ENCODE measurements around the gene MGAT3.

Gene MGAT3

DNA sequence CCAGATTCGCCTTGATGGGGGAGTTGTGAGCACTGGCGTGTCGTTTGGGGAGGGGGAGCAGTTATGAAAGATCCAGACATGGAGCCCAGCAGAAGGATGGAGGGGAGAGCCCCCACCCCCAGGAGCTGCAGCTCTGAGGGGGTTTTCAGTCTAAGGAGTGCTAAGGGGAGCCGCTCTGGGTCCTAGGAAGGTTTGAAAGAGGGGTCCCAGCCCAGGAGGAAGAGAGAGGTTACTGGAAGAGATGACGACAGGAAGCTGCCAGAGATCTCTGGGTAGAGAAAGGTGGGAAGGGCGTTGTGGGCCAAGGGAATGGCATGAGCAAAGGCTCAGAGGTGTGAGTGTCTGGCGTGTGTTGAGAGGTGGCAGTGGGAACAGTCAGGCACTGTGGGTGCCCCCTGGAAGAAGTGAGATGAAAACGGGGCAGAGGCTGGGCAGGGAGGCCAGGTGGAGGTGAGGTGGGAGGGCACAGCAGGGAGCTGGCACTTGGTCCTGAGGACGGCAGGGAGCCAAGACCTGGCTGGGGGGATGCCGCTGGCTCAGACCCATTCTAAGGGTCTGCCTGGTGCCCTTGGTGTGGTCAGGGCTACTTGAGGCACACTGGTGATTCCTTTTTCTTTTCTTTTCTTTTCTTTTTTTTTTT lies 1.8 kb downstream of the MGAT3 start:
- H3K27me3 ChIP-seq (ENCODE audit: control insufficient read depth, insufficient read depth, low read length): peaks cover 7% of the 10 kb centered on the region
- H3K4me3 ChIP-seq (ENCODE audit: low read length): peak overlapping the region; percentile 50
- H3K4me1 ChIP-seq (ENCODE audit: control insufficient read depth, insufficient read depth, low read length): no peaks in the 10 kb centered on the region
- no peak overlapping the region for H3K27ac ChIP-seq (ENCODE audit: low read depth, low read length)
- no peak overlapping the region for H3K9ac ChIP-seq (ENCODE audit: low read length)
- H3K36me3 ChIP-seq (ENCODE audit: control insufficient read depth, insufficient read depth, low read length): no peaks in the 10 kb centered on the region

DNA sequence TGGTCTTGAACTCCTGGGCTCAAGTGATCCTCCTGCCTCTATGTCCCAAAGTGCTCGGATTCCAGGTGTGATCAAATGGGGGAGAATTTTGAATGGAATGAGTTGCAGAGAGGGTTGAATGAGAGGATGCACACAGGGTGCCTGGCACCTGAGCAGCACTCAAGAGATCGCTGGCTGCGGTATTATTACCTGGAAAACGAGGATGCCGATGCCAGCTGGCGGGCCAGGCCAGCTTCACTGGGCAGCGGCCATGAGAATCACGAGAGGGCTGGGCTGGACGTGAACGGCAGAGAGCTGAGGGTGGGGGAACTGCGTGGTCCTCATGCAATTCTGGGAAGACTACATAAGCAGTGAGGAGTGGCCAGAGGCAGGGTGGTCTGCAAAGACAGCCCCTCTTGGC lies 2.9 kb downstream of the MGAT3 start:
- Histone ChIP-seq H3K27ac (ENCODE audit: low read depth, low read length) (no peak overlapping the region), H3K36me3 (ENCODE audit: control insufficient read depth, insufficient read depth, low read length) (no peaks in the 10 kb centered on the region), H3K4me1 (ENCODE audit: control insufficient read depth, insufficient read depth, low read length) (no peaks in the 10 kb centered on the region), H3K27me3 (ENCODE audit: control insufficient read depth, insufficient read depth, low read length) (peaks cover 7% of the 10 kb centered on the region), H3K9ac (ENCODE audit: low read length) (no peak overlapping the region), H3K4me3 (ENCODE audit: low read length) (no peak overlapping the region)

DNA sequence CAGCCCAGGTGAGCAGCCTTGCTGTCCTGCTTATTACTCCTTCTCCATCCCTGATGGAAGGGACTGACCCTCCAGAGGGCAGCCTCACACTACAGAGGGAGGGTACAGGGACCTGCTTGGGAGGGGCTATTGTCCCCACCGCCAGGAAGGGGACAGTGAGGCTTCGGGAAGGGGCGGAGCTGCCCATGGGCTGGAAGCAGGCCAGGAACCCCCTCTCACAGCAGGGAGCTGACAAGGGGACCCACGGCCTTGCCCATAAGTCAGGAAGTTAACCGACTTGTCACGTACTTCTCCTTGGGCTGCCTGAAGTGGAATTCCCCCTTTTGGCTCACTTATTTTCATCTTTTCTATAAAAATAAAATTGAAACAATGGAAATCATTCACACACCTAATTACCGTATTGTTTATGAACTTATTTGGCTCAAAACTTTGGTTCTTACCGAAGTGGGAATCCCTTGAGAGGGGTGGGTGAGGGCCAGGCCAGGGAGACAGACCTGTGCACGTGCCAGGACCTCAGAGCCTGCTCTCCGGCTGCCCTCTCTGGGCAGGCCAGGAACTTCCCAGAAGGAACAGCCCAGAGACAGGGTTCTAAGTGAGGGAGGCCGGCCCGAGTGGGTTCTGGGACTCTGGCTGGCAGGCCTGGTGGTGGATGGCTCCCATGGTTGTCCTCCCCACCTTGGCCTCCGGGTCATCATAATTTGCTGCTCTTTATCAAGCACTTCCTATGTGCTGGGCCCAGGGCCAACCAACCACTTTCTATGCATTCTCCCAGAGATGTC lies 5.8 kb downstream of the MGAT3 start:
- H3K4me1 ChIP-seq (ENCODE audit: control insufficient read depth, insufficient read depth, low read length): no peaks in the 10 kb centered on the region
- H3K4me3 ChIP-seq (ENCODE audit: low read length): no peak overlapping the region
- no peak overlapping the region for H3K27ac ChIP-seq (ENCODE audit: low read depth, low read length)
- peaks cover 7% of the 10 kb centered on the region for H3K27me3 ChIP-seq (ENCODE audit: control insufficient read depth, insufficient read depth, low read length)
- H3K36me3 ChIP-seq (ENCODE audit: control insufficient read depth, insufficient read depth, low read length): no peaks in the 10 kb centered on the region
- no peak overlapping the region for H3K9ac ChIP-seq (ENCODE audit: low read length)

DNA sequence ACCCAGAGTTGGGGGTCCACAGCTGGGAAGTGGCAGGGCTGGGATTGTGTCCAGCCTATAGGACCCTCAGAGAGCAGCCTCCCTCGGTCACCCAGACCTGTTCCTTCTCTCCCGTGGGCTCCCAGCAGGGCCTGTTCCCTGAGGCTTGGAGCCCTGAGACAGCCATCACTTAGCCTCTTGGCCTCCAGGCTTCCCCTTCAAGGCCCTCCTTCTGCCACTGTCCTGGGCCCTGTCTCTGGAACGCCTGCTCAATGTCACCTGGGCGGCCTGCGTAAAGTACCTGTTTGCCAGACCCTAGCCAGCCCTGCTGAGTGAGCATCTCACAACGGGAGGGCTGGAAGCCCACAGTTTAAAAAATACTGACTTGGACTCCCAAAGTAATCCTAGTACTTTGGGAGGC lies 6.5 kb downstream of the MGAT3 start:
- no peaks in the 10 kb centered on the region for H3K36me3 ChIP-seq (ENCODE audit: control insufficient read depth, insufficient read depth, low read length)
- no peaks in the 10 kb centered on the region for H3K4me1 ChIP-seq (ENCODE audit: control insufficient read depth, insufficient read depth, low read length)
- H3K27me3 ChIP-seq (ENCODE audit: control insufficient read depth, insufficient read depth, low read length): peaks cover 7% of the 10 kb centered on the region
- no peak overlapping the region for H3K4me3 ChIP-seq (ENCODE audit: low read length)
- no peak overlapping the region for H3K9ac ChIP-seq (ENCODE audit: low read length)
- H3K27ac ChIP-seq (ENCODE audit: low read depth, low read length): no peak overlapping the region

DNA sequence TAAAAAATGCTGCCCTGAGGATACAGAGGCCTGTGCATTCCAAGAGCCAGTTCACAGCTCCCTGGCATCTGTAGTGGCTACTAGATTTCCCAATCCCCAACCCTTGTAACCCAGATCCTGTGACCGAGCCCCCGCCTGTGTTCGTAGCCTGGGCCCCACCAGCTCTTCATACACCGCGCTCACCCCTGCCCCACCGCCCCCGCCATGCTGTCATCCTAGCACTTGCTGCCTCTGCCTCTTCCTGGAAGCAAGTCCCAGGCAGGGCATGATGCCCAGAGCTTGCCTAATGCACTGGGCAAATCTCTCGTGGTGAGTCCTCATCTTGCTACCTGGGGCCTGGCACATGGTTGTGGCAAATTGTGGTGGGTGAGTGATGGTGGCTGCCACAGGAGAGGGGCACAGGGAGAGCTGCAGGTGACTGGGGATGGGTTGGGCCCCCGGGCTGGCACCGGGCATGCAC lies 7.1 kb downstream of the MGAT3 start:
- Histone ChIP-seq H3K27me3 (ENCODE audit: control insufficient read depth, insufficient read depth, low read length) (peaks cover under 1% of the 10 kb centered on the region), H3K4me1 (ENCODE audit: control insufficient read depth, insufficient read depth, low read length) (no peaks in the 10 kb centered on the region), H3K36me3 (ENCODE audit: control insufficient read depth, insufficient read depth, low read length) (no peaks in the 10 kb centered on the region), H3K27ac (ENCODE audit: low read depth, low read length) (no peak overlapping the region), H3K9ac (ENCODE audit: low read length) (no peak overlapping the region), H3K4me3 (ENCODE audit: low read length) (no peak overlapping the region)

DNA sequence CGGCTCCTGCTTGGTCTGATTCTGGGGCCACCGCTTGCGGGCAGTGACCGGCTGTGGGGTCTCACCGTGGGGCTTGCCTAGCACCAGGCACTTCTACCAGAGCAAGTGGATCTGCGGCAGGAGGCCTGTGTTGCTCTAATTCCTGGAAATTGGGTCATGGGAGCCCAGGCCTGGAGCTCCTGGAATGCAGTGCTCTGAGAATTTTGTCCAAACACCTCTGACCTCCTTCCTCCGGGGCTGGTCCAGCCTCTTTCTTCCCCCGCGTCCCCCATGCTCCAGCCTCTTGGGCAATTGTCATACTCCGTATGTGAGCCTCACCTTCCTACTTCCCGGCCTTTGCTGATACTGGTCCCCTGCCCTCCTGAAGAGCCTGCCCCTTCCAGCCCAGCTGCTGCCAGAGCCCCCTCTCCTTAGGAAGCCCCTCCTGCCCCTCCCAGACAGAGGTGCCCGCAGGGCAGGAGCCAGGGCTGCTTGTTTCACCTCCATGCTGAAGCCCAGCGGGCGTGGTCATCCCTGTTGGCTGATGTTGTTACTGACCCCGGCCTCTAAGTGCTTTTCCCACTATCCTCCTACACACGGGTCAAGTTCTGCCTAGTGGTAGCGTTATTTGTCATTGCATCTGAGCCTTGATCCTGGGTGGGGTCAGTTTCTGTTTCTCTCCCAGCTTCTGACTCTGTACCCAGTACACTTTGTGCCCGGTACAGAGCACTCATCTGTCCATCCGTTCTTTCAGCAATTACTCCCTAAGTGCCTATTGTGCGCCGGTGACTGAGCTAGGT lies 9.6 kb downstream of the MGAT3 start:
- Histone ChIP-seq H3K36me3 (ENCODE audit: control insufficient read depth, insufficient read depth, low read length) (no peaks in the 10 kb centered on the region), H3K4me3 (ENCODE audit: low read length) (no peak overlapping the region), H3K27ac (ENCODE audit: low read depth, low read length) (no peak overlapping the region), H3K27me3 (ENCODE audit: control insufficient read depth, insufficient read depth, low read length) (peaks cover 4% of the 10 kb centered on the region), H3K9ac (ENCODE audit: low read length) (no peak overlapping the region), H3K4me1 (ENCODE audit: control insufficient read depth, insufficient read depth, low read length) (no peaks in the 10 kb centered on the region)

DNA sequence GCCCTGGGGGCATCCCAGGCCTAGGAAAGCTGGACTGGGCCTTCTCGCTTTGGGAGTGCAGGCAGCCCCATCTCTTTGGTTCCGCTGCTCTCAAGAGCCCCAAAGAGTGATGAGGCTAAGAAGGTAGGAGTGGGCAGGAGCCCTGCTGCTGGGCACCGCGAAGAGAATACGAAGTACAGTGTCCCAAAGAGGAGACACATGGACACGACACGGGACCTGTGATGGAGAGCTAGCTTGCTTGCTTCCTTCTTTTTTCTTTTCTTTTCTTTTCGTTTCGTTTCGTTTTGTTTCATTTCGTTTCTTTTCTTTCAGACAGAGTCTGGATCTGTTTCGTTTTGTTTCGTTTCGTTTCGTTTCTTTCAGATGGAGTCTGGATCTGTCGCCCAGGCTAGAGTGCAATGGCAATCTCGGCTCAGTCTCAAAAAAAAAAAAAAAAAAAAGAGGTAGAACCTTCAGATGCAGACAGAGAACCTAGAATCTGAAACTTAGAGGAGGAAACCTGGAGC lies 10.6 kb downstream of the MGAT3 start:
- no peak overlapping the region for H3K4me3 ChIP-seq (ENCODE audit: low read length)
- H3K27me3 ChIP-seq (ENCODE audit: control insufficient read depth, insufficient read depth, low read length): peaks cover 4% of the 10 kb centered on the region
- no peak overlapping the region for H3K9ac ChIP-seq (ENCODE audit: low read length)
- no peaks in the 10 kb centered on the region for H3K4me1 ChIP-seq (ENCODE audit: control insufficient read depth, insufficient read depth, low read length)
- no peaks in the 10 kb centered on the region for H3K36me3 ChIP-seq (ENCODE audit: control insufficient read depth, insufficient read depth, low read length)
- no peak overlapping the region for H3K27ac ChIP-seq (ENCODE audit: low read depth, low read length)

DNA sequence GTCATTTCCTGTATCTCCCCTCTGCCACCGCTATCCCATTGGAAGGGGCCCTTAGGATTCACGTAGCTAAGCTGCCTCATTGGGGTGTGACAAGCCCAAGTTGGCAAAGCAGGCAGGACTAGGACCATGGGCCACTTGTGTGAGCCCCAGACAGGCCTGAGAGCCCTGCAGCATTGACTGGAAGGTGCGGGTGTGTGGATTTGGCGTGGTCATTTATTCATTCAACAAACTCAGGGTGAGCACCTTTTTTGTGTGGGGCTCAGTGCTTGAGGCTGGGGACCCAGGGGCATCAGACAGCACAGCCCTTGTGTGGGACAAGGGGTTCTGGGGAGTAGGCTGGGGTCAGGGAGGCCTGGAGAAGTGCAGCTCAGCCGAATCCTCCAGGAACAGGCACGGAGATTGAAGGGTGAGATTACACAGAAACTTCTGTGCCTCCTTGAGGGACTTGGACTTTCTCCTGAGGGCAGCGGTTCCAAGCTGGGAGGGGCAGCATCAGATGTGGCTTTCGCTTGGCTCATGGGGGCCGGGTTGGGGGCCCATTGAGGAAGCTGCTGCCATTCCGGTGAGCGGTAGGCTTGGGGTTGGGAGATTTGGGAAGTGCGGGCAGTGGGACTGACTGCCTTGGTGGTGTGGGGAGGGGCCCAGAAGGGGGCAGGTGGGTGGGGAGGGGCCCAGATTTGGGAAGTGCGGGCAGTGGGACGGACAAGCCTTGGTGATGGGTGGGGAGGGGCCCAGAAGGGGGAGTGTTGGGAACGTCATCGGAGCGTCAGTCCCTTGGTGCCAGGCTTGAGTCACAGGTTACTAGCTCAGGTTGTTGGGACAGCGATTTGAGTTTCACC lies 11.9 kb downstream of the MGAT3 start:
- no peaks in the 10 kb centered on the region for H3K4me1 ChIP-seq (ENCODE audit: control insufficient read depth, insufficient read depth, low read length)
- no peak overlapping the region for H3K27ac ChIP-seq (ENCODE audit: low read depth, low read length)
- H3K9ac ChIP-seq (ENCODE audit: low read length): no peak overlapping the region
- no peaks in the 10 kb centered on the region for H3K36me3 ChIP-seq (ENCODE audit: control insufficient read depth, insufficient read depth, low read length)
- no peak overlapping the region for H3K4me3 ChIP-seq (ENCODE audit: low read length)
- peaks cover 4% of the 10 kb centered on the region for H3K27me3 ChIP-seq (ENCODE audit: control insufficient read depth, insufficient read depth, low read length)

DNA sequence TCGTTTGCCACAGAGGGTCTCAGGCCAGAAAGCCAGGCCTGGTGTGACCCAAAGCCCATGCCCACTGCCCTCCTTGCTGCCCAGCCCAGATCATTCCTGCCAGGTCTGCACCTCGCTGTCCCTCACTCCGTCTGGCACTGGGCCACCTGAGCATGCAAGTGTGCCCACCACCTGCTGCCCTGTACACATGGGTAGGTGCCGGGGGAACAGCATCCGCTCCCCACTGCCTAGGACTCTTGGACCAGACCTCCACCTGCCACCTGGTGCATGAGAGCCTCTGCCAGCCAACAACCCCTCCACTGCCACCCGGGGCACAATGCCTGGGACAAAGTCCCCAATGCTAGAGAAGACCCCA lies 12.5 kb downstream of the MGAT3 start:
- H3K36me3 ChIP-seq (ENCODE audit: control insufficient read depth, insufficient read depth, low read length): no peaks in the 10 kb centered on the region
- H3K4me3 ChIP-seq (ENCODE audit: low read length): no peak overlapping the region
- peaks cover 4% of the 10 kb centered on the region for H3K27me3 ChIP-seq (ENCODE audit: control insufficient read depth, insufficient read depth, low read length)
- no peak overlapping the region for H3K27ac ChIP-seq (ENCODE audit: low read depth, low read length)
- no peak overlapping the region for H3K9ac ChIP-seq (ENCODE audit: low read length)
- H3K4me1 ChIP-seq (ENCODE audit: control insufficient read depth, insufficient read depth, low read length): no peaks in the 10 kb centered on the region

DNA sequence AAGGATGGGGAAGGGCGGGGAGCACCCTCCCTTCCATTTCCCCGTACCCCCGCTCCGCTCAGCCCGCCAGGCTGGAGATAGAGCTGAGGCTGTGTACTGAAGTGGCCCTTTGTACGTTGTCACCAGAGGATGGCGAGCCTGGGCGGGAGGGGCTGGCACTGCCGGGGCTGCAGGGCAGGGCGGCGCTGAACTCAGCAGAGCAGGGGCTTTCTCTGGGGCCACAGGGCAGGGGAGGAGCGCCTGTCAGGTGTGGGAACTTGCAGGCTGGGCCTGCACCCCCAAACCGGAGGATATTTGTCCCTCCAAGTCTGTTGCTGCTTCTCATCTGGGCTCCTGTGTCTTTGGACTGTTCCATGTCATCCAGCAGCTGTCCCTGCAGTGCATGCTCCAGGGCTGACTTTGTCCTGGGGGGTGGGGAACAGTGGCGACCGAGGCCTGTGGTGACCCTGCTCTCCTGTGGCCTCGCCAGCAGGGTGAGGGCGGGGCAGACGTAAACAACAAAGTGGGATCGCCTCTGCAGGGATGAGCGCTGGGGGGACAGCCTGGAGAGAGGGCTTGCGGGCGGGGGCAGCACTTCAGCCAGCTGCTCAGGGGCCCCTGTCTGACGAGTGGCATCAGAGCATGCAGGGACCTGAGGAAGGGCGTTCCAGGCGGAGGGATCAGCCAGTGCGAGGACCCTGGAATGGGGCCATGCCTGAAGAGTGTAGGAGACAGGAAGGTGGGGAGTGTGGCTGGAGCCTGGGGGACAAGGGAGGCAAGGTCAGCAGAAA lies 13.1 kb downstream of the MGAT3 start:
- Histone ChIP-seq H3K27me3 (ENCODE audit: control insufficient read depth, insufficient read depth, low read length) (peaks cover 4% of the 10 kb centered on the region), H3K4me1 (ENCODE audit: control insufficient read depth, insufficient read depth, low read length) (no peaks in the 10 kb centered on the region), H3K9ac (ENCODE audit: low read length) (no peak overlapping the region), H3K4me3 (ENCODE audit: low read length) (no peak overlapping the region), H3K36me3 (ENCODE audit: control insufficient read depth, insufficient read depth, low read length) (no peaks in the 10 kb centered on the region), H3K27ac (ENCODE audit: low read depth, low read length) (no peak overlapping the region)

DNA sequence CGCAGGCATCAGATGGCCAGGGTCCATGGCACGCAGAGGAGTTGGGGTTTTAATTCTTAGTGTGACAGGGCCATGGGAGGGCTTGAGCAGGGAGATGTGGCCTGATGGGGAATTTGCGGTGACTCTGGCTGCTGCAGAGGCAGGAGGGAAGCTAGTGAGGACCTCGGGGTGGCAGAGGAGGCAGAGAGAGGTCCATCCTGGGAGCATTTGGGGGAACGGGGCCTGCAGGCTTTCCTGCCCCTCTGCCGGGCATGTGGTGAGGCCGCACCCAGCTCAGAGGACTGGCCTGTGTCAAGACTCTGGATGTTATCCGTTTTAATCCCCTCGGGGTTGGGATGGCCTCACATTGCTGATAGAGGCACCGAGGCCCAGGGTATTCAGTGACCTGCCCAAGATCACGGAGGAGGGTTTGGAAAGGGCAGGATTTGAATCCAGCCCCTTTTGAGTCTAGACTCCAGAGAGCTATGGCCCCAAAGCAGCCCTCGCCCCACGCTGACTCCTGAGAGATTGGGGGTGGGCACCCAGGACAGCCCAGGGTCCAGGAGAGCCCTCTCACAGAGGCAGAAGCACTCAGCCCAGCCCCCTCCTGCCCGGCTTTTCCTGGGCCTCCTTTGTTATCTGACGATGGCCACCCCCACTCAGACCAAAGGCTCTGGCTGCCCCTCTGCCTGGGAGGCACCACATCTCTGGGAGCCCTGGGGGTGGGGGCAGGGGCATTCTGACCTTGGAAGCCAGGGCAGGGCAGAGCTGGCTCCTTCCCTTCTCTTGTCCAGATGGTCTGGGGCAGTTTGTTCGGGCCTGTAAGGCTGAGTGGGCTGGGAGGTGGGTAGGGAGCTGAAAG lies 13.9 kb downstream of the MGAT3 start:
- Histone ChIP-seq H3K27me3 (ENCODE audit: control insufficient read depth, insufficient read depth, low read length) (peaks cover 4% of the 10 kb centered on the region), H3K9ac (ENCODE audit: low read length) (no peak overlapping the region), H3K36me3 (ENCODE audit: control insufficient read depth, insufficient read depth, low read length) (no peaks in the 10 kb centered on the region), H3K4me3 (ENCODE audit: low read length) (no peak overlapping the region), H3K4me1 (ENCODE audit: control insufficient read depth, insufficient read depth, low read length) (no peaks in the 10 kb centered on the region), H3K27ac (ENCODE audit: low read depth, low read length) (no peak overlapping the region)
